DMS114 treated with DMSO at 0.1 percent for 48 hours (cell line): Measurements from ENCODE around the gene KDM1B.
"Not testable (repeated sequence)": the region's sequence is repeated elsewhere in the genome, so short reads cannot be mapped to it uniquely, and the experiment has no call there.

Experiments
- DNase-seq: peaks from one replicate; lab custom pipeline; 2025; ENCODE audit not compliant: unreplicated experiment; lab: John Stamatoyannopoulos, UW

Gene KDM1B

DNA sequence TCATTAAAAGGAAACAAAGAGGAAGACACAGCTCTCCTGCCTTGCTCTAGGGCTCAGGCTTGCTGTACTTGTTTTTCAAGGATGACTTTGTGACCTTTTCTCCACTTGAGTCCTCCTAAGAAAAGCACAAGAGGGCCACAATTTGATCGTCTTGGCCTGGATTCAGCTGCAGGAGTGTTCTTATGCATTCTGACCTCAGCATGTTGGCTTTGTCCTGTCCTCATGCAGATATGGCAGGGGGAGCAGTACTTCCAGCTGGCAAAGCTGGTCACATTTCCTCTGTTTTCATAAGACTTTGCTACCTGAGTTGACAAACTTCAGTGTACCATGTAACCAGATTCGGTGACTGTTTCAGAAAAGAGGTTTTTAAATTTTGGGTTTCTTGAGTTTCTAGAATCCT, 30.8 kb downstream of the KDM1B start:
- no peak for DNase-seq

DNA sequence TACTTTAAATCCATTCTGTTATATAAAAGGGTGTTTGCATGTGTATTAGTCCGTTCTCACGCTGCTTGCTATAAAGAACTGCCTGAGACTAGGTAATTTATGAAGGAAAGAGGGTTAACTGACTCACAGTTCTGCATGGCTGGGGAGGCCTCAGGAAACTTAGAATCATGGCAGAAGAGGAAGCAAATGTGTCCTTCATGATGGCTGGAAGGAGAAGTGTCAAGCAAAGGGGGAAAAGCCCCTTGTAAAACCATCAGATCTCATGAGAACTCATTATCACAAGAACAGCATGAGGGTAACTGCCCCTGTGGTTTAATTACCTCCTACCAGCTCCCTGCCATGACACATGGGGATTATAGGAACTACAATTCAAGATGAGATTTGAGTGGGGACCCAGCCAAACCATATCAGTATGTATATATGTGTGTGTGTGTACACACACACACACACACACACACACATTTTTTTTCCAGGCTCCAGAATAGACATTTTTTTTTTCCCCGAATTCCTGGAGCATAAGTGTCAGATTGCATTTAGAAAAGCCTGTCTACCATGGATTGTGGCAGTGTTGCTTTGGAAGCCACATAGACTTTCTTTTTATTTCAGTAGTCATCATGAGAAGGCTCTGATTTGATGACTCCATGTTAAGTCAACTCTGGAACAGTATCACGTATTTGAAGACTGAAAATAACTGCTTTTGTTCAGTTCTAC, 31.5 kb downstream of the KDM1B start:
- no peak for DNase-seq

DNA sequence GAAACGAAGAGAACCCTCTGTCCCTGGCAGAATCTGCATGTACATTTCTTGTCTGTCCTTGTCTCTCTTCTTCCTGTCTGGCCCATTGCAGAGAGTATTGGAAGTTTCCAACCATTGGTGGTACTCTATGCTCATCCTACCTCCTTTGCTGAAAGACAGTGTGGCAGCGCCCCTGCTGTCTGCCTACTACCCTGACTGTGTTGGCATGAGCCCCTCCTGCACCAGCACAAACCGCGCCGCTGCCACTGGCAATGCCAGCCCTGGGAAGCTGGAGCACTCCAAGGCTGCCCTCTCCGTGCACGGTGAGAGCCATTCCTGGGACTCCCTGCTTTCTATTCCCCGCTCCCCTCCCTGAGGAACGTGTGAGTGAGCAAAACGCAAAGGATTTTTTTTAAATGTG, 32.5 kb downstream of the KDM1B start:
- no peak for DNase-seq

DNA sequence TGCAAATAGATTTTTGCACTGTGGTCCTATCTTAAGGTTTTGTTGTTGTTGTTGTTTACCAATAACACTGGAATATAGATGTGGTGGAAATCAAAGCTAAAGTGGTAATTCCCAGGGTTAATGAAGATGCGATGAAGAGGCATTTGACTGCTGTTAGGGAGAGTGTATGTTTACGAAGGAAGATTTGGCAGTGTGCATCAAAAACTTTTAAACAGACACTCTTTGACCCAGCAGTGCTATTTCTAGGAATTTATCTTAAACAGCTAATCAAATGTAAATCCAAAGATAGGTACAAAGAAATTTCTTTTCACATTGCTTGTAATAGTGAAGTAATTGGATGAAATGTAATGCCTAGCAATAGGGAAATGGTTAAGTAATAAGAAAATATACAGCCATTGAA, 34.0 kb downstream of the KDM1B start:
- DNase-seq: no peak

DNA sequence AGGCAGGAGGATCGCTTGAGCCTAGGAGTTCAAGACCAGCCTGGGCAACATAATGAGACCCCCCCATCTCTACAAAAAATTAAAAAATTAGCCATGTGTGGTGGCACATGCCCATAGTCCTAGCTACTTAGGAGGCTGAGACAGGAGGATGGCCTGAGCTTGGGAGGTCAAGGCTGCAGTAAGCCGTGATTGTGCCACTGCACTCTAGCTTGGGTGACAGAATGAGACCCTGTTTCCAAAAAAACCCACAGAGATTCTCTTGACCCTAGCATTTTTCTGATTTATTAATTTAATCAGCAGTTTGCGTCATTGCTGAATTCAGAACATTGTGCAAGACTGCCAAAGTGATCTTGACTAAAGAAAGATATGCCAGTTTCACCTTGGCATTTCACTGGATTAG, 36.8 kb downstream of the KDM1B start:
- DNase-seq: no peak

DNA sequence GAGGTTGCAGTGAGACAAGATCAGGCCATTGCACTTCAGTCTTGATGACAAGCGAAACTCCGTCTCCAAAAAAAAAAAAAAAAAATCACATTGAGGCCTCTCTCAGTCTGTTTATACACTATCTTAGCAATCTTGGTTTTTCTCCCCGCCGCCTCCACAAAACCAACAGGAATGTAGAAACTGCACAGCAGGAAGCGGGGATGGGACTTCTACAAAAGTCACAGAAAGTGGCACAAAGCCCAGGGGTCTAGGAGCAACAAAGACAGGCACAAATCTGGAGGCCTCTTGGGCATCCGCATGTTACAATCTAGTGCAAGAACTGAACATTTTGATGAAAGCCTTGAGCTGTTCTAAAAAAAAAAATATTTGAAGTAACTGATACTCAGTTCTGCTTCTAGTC, 48.6 kb downstream of the KDM1B start:
- no peak for DNase-seq

DNA sequence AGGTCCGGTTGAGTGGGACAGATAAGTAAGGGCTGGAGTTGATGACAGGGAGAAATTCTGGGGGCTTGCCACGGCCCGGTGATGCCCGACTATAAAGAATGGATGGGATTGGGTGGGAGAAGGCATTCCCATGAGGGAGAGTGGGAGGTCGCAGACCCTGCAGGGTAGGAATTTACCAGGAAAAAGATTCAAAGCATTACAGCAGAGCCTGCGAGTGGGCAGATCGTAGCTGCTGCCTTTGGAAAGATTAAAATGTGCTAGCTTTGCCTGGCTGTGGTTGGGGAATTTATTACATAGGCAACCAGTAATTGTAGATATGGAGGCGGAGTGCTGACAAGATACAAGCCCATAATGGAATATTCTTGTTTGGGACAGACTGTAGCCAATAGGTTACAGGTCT, 49.5 kb downstream of the KDM1B start:
- DNase-seq: no peak

DNA sequence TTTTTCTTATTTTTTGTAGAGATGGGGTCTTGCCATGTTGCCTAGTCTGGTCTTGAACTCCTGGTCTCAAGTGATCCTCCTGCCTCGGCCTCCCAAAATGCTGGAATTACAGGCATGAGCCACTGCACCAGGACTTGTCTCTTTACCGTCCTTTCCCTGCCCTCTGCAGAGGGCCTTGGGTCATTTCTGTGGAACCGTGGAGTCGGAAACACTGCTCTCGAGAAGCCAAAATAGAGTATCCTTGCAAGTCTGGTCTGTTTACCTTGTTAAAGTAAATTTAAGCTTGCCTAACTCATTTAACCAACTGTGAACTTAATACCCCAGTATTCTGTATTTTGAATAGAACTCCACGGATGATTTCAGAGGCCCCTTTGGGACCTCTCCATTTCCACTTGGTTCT, 51.4 kb downstream of the KDM1B start:
- no peak for DNase-seq

DNA sequence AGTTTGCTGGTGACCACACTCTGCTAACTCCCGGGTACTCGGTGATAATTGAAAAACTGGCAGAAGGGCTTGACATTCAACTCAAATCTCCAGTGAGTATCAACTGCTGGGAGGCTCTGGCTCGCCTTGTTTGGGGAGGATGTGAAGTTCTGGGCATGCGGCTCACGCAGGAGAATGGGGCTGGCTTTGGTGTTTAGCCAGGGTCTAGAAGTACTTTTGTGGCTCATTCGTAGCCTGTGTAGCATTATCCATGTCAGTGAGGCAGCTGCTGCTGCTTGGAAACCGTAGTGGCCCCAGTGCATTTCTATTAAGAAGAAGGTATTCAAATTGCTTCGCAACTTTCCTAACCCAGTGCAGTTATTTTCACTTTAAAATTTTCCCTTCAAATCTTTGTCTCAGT, 52.2 kb downstream of the KDM1B start:
- no peak for DNase-seq

DNA sequence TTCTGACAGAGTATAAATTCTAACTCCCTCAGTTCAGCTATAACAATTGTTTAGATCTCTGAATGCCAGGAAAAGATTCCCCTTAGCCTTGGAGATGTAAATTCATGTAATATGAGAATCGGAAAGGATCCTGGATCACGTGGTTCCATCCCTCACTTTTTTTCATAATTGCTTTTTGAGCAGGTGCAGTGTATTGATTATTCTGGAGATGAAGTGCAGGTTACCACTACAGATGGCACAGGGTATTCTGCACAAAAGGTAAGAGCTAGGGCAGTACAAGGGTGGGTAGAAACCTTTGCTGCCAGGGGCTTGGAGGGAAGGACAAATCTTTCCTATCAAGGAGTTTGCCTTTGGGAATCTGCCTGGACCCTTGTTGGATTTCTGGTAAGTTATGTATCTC, 52.7 kb downstream of the KDM1B start:
- DNase-seq: no peak

DNA sequence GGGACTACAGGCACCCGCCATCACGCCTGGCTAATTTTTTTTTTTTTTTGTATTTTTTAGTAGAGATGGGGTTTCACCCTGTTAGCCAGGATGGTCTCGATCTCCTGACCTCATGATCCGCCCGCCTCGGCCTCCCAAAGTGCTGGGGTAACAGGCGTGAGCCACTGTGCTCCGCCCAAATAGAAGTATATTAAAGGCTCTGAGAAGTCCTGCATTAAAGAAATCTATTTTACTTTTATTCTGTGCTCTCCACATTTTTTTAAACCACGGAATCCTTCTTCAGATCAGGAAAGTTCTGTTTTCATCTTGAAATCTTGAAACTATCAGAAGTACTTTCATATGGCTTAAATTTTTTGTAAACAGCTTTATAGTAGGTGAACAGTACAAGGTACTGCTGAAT, 53.6 kb downstream of the KDM1B start:
- DNase-seq: not testable (repeated sequence)

DNA sequence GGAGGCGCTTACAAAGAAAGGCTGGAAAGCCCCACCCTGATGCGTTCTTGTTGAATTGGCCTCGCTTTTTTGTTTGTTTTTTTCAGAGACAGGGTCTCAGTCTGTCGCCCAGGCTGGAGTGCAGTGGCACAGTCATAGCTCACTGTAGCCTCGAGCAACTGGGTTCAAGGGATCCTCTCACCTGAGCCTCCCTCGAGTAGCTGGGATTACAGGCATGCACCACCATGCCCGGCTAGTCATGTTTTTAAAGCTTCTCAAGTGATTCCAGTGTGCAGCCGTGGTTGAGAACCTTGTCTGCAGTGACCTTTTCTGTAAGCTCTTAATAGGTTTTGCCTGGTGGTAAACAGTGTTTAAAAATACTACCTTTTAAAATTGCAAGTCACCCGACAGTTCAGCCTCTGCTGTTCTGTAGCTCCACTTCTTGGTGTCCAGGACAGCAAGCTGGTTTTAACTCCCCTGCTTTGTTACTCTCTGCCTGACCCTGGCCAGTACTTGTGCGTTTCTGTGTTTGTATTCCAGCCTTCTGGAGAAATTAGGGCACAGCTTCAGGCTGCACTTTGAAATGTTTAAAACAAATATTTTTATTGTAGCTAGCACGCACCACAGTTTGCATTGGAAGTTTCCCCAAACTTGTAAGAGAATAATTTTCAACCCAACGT, 54.4 kb downstream of the KDM1B start:
- DNase-seq: no peak

DNA sequence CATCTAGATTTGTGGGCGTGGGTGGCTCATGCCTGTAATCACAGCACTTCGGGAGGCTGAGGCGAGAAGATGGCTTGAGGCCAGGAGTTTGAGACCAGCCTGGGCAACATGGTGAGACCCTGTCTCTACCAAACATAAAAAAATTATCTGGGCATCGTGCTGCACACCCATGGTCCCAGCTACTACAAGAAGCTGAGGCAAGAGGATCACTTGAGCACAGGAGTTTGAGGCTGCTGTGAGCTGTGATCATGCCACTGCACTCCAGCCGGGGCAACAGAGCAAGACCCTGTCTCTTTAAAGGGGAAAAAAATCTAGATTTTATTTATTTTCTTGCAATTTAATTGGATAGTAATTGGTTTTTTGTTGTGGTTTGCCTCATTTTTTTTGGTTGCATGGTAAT, 55.5 kb downstream of the KDM1B start:
- no peak for DNase-seq

DNA sequence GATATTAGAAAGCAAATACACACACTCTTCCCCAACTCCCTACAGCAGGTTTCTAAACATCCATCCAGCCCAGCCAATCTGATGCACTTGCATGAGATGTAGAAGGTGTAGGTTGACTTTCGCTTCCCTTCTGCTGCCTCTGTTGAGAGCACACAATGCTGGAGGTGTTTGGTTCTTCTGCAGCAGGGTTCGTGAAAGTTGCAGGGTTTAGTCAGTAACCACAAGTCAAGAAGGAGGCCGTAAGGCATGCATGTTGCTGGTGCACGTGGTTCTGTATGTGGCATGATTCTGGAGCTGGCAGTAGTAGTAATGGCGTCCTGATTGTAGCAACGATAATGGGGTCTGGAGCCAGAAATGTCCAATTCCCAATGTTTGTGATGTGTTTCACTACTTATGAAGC, 56.1 kb downstream of the KDM1B start:
- no peak for DNase-seq

DNA sequence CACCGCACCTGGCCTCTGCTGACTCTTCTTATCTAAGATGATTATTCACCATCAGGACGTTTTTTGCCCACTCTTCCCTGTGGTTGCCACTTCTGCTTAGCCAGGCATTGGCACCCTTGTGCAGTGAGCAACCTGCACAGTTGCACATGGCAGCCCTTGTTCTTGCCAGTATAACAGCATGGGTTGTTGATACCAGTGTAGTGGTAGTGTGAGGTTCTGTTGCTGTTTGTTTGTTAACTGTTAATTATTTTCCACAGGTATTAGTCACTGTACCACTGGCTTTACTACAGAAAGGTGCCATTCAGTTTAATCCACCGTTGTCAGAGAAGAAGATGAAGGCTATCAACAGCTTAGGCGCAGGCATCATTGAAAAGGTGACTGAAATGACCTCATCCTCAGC, 57.0 kb downstream of the KDM1B start:
- DNase-seq: no peak

DNA sequence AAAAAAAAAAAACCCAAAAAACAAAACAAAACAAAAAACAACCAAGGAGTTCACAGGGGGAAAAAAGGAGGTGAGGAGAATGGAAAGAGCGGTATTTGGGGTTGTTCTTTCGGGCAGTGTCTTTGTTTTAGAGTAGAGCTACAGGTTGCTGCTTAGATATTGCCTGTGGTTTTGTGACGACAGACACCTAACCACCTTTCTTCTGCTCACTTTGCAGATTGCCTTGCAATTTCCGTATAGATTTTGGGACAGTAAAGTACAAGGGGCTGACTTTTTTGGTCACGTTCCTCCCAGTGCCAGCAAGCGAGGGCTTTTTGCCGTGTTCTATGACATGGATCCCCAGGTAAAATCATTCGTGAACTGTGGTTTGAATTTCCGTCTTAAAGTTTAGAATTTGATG, 58.2 kb downstream of the KDM1B start:
- no peak for DNase-seq

DNA sequence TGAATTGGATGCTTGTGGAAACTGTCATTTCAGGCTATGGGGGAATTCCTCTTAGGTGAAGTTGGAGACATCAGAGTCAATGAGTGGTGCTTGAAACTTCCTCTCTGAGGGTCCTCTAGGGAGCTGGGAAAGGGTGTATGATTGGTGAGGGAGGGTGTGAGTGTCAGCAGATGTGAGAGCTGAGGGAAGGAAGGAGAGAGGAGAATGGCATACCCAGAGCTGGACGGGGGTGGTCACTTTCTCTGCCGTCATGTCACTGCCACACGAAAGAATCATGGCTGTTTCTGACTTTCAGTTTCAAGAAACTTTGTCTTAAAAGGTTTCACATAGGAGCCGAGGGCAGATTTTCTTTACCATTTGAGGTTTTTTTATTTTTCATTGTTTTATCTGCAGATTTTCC, 58.8 kb downstream of the KDM1B start:
- no peak for DNase-seq

DNA sequence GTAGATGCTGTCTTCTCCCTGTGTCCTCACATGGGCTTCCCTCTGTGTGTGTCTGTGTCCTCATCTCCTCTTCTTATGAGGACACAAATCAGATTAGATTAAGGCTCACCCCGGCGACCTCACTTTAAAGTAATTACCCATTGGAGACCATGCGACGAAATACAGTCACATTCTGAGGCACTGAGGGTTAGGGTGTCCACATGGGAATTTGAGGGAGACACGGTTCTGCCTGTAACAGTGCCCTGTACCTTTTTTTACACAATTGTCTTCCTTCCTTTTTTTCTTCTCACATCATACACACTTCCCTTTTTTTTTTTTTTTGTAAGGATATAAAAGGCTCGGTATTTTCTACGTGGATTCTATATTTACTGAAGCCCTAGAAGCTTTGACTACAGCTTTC, 60.2 kb downstream of the KDM1B start:
- DNase-seq: no peak

DNA sequence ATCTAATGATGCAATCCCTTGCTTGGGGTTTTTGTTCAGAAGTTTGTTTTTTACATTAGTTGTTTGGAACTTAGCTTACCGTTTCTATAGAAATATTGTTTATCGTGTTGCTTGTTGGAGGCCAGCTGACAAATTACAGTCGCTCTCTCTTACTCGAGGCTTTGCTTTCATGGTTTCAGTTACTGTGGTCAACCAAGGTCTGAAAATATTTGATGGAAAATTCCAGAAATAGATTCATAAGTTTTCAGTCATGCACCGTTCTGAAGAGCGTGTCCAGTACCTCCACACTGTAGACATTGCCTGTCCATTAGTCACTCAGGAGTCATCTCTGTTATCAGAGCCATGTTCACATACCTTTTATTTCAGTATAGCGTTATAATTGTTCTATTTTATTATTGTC, 61.2 kb downstream of the KDM1B start:
- no peak for DNase-seq

DNA sequence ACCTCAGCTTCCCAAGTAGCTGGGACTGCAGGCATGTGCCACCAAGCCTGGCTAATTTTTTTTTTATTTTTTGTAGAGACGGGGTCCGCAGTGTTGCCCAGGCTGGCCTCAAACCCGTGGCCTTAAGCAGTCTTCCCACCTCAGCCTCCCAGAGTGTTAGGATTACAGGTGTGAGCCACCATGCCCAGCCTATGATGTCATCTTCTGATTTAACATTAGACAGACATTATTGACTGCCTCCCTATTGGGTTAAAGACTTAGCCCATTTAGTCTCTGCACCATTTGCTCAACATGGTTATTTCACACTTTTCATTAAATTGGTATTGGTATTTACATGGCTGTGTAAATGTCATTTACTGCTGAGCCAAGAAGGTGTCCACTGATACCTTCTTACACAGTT, 63.0 kb downstream of the KDM1B start:
- DNase-seq: no peak

DNA sequence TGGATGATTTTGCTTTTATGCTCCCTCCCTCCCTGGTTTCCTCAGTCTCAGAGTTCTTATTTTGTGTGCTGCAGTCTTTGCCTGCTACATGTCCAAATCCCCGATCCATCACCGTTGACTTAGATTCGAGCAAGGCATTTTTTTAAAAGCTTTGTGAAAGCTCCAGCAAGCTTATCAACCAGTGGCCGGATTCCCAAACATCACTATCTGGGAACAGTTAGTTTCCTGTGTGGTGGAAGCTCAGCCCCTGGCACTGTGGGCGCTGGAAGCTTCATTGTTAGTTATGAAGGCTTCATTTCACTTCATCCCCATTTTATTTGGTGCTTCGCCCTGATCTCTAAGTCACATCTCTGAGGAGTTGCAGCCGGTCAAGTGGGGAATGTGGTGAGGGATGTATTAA, 64.4 kb downstream of the KDM1B start:
- DNase-seq: peak; percentile 51

DNA sequence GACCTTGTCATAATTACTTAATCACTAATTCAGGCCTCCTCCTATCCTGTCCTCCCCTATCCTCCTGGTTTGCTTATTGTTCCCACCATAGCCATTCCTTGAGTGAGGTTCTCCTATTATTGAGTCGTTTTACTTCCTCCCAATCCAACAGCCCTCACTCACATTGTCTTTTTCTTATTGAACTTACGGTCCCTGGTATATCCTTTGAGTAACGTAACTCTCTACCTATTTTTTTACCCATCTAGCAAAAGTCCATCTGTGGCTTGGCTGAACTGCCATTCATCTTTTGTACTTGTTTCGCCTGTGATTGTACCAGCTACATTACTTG, 66.0 kb downstream of the KDM1B start:
- peak; percentile 66 for DNase-seq

DNA sequence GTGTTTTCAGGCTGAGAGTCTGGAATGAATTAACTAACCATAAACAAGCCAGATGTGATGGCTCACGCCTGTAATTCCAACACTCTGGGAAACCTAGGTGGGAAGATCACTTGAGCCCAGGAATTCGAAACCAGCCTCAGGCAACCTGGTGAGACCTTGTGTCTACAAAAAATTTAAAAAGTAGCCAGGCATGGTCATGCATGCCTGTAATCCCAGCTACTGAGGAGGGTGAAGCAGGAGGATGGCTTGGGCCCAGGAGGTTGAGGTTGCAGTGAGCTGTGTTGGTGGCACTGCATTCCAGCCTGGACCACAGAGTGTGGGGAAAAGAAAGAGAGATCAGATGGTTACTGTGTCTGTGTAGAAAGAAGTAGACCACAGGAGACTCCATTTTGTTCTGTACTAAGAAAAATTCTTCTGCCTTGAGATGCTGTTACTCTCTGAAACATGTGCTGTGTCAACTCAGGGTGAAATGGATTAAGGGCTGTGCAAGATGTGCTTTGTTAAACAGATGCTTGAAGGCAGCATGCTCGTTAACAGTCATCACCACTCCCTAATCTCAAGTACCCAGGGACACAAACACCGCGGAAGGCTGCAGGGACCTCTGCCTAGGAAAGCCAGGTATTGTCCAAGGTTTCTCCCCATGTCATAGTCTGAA, 71.4 kb downstream of the KDM1B start:
- DNase-seq: not testable (repeated sequence)
